Smooth muscle cell of the brain vasculature (primary cell): ENCODE data around the gene RPIA.
"Not testable (repeated sequence)": the region's sequence is repeated elsewhere in the genome, so short reads cannot be mapped to it uniquely, and the experiment has no call there.

ENCODE experiments used
- DNase-seq: peaks from one replicate; pipeline ENCODE4 v3.0.0-alpha.2; 2012; ENCODE audit warnings: low read depth, low spot score

RPIA gene

DNA sequence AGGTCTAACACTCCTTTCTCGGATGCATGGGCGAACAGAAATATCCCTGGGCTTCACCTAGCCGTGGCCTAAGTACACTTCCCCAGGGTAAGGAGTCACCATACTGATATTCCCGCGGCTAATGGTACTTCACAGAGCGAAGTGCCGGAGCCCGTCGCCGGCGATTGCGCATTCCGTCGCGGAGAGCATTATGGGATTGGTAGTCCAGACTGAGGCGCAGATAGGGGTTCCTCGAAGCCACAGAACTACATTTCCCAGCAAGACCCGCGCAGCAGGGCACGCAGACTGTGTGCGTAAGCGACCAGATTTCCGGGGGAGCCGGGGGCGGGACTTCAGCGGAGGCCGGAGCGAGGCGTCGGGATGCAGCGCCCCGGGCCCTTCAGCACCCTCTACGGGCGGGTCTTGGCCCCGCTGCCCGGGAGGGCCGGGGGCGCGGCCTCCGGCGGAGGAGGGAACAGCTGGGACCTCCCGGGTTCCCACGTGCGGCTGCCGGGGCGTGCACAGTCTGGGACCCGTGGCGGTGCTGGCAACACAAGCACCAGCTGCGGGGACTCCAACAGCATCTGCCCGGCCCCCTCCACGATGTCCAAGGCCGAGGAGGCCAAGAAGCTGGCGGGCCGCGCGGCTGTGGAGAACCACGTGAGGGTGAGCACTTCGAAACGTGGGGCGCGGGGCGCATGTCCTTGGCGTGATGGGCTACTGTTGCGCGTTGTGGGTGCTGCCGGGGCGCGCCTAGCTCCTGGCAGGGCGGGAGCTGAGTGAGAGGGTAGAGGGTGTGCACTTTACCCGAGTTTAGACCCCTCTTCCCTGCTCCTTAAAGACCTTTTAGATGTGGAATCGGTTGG is at the start of gene RPIA:
RPIA (plus strand) TSS at position 335 of the 845 bp plus-strand sequence; CDS start at position 361, 26 bp downstream.
- peak; percentile 92 for DNase-seq

DNA sequence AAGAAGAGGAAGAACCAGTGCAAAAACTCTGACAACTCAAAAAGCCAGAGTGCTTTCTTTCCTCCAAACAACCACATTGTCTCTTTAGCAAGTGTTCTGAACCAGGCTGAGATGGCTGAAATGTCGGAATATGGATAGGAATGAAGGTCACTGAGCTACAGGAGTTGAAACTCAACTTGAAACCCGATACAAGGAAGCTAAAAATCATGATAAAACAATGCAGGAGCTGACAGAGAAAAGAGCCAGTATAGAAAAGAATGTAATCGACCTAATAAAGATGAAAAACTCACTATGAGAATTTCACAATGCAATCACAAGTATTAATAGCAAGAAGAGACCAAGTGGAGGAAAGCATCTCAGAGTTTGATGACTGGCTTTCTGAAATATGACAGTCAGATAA is 49.2 kb upstream of the RPIA start:
- no peak for DNase-seq

DNA sequence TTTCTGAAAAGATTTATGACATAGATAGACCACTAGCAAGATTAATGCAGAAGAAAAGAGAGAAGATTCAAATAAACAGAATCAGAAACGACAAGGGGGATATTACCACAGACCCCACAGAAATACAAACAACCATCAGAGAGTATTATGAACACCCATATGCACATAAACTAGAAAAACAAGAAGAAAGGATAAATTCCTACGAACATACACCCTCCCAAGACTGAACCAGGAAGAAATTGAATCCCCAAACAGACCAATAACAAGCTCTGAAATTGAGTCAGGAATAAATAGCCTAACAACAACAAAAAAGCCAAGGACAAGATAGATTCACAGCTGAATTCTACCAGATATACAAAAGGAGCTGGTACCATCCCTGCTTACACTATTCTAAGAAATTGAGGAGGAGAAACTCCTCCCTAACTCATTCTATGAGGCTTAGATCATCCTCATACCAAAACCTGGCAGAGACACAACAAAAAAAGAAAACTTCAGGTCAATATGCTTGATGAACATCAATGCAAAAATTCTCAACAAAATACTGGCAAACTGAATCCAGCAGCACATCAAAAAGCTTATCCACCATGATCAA is 46.1 kb upstream of the RPIA start:
- not testable (repeated sequence) for DNase-seq

DNA sequence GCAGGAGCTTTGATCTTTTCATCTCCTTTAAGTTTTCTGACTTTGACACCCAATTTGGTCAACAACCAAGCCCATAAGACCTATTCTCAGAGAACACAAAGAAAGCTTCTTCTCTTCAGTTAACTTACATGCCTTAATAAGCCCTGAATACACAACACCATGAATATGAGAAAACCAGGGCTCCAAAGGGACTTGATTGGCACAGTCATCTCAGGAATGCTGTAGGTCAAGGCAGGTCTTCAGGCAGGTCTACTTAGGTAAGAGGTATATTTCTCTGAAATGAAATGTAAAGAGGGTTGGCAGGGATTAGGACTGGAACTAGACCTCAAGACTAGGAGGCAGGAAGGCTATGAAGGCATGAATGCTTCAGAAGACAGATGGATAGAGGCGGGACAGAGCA is 39.8 kb upstream of the RPIA start:
- DNase-seq, result no peak

DNA sequence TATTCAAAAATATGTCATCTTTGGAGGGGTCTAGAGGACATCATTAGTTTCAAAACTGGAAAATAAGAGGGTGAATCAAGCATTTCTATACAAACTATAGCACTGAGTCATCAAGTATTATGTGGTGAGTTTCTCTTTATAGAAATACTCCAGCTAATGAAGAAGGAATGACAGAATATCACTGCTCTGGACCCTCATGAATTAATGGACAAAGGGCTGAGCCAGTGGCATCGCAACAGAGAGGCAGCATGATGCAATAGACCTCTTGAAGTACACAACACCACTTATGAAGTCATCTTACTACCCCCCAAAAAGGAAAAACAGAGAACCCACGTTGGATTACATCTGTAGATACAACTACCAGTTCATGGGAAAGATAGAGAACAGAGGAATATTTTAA is 36.8 kb upstream of the RPIA start:
- no peak for DNase-seq

DNA sequence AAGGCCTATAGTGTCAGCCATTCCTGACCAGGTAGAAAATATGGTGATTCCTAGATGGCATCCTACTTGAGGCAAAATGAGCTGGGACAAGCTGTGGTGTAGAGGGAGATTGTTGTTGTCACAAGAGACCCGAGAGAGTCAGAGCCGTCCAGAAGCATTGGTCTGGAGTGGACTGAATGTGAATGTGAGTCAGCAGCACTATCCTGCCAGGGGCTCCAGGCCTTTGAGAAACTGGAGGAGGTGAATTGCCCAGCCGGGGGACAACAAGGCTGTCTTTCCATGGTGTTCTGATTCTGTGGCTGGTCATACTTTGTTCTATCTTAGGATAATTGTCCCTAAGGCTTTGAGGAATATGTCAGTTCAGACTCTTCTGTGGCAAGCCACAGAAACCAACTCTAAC is 34.8 kb upstream of the RPIA start:
- no peak for DNase-seq

DNA sequence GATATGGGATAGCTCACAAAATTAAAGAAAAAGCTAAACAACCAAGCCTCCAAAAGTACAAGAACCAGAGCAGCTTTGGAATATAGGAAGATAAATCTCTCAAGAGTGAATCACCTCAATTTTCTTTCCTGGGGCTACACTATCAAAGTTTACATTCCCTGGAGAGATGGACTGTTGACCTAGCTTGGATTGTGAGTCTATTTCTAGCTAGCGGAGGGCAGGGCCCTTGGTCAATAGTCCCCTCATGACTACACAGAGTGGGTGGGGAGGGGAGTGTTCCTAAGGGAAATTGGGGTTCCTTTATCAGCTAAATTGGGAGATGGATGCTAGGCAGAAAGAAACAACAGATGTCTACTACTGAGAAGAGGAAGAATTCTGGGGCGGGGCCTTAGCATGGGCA is 34.3 kb upstream of the RPIA start:
- no peak for DNase-seq

DNA sequence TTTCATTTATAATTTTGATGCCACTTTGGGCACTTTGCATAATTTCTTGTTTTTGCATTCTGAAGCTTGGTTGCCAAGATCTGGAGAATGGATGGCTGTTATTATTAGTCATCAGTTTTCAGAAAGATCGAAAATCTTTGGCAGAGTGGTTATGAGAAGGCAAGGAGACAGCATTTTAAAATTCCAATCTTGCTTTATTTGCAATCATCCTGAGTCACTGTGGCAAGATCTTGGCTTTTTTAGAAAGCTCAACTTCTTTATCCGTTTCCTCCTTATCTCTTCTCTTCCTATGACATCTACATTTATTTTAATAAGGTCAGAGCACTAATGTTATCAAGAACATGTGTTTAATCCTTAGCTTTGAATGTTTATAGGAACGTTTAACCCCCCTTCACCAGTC is 33.1 kb upstream of the RPIA start:
- no peak for DNase-seq

DNA sequence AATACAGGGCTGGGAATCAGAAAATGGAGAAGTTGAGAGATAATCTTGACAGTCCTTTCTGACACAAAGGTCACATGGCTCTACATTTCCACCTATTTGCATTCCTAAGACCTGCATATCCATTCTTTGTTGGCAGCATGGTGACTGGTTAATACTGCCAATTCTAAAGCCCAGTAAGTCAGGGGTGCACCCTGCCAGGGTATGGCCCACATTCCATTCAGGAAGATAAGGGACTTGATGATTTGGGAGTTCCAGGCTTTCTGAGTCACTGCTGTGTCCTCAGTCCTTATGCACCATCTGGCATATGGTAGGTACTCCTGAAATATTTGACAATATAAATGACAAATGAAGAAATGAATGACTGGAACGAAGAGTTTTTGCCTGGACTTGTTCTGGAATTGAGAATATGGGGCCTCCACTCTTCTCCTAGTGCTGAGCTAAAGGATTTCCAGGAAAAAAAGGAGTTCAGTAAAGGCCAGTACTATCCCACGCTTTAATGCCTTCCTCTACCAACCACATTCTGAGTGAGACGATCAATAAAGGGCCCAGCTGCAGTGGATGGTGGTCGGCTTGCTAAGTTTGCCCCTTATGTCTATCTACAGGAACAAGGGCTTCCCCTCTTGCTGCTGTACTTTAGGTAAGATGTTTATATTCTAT is 32.5 kb upstream of the RPIA start:
- no peak for DNase-seq

DNA sequence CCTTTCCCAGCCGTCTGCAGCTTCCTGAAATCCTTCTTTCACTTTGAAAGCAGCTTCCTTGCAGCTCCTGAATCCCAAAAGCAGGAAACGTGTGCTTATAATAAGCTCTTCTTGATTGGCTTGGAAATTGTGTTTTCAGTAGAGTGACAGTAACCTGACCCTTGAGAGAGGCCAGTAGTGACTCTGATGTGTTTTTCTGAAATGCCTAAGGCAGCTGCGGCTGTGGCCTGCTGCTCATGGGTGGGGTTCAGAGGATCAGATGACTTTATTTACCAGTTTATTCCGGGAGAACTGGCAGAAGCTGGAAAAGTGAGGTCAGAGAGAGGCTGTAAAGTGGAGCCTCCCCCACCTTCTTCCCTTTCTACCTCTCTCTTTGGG is 31.9 kb upstream of the RPIA start:
- peak; percentile 18 for DNase-seq

DNA sequence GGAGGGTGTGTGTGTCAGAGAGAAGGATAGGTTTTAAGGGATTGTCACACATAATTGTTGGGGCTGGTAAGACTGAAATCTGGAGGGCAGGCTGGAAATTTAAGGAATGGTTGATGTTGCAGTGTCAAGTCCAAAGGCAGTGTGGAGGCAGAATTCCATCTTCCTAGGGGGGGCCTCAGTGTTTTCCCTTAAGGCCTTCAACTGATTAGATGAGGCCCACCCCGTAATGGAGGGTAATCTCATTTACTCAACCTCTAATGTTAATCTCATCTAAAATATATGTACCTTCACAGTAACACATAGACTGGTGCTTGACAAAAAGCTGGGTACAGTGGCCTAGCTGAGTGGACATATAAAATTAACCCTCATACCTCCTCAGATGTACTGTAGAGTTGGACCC is 30.9 kb upstream of the RPIA start:
- DNase-seq, result no peak

DNA sequence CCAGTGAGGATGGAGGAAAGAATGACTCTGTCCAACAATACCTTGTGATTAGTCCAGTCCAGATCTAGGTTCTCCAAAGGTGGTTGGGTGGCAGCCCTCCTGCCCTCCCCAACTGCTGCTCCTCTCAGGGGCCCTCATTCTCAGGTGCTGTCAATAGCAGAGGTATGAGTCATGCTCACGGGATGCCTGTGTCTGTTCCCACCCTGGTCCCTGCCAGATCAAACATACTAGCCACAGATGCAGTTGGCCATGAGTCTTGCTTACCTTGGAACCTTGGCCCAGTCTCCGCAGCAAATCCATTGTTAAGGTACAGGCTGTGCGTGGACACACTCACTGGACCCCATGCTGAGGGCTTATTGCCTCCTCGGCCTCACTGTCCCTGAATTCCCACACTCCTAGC is 24.9 kb upstream of the RPIA start:
- no peak for DNase-seq

DNA sequence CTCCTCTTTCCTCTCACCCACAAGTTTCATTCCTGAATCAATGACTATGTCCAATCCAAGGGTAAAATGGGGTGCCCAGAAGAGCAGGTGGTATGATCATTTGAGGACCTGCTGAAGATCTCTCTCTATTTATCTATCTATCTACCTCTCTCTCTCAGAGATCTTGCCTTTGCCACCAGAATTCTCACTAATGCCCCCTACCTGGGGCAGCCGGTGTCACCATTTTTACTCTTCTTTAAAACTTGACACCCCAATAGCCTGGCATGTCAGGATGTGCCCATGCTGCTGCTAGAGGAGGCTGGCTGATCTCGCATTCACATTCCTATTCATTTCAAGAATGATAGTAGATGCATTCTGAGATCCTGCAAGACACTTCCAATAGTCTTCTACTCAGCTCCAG is 24.3 kb upstream of the RPIA start:
- DNase-seq, result no peak

DNA sequence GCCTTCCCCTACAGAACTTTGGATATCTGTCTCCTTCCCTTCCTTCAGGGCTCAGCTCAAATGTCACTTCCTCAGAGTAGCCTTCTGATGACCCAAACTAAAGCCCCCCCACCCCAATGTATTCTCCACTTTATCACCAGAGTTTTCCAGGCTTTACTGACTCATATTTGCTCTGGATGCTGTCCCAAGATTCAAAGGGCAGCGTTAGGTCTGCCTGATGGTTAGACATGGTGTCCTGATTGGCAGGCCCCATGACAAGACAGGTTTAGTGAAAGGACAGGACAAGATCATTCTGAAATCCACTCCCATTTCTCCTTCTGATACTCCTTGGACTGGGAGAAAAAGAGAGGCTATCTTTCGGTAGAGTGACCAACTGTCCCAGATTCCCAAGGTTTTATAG is 22.6 kb upstream of the RPIA start:
- no peak for DNase-seq

DNA sequence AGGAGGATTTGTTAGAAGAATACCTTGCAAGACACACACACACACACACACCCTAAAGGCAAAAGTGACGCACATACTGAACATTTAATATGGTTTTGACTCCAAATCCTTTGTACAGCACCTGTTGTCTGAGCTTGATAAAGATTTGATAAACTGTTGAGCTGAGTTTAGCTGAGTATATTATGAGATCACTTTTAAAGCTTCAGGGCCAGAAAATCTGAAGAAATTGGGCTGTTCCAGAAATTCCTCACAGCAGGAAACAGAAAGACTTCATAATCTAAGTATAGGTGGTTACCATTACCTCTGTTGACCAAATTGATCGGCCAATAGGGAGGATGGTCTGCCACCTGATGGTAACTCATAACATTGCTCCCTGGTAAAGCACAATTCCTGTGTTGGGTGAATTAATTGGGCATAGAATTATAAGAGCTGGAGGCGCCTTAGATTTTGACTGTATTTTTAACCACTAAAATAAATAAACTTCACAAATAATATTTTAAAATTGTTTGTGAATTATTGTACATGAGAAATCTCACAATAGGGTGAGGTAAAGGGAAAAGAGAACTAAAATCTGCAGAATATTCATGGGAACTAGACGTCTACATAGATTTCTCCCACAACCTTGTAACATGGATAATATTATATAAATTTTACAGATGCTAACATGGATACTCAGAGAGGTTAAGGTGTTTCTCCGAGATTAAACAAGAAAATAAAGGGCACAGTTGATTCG is 21.8 kb upstream of the RPIA start:
- no peak for DNase-seq

DNA sequence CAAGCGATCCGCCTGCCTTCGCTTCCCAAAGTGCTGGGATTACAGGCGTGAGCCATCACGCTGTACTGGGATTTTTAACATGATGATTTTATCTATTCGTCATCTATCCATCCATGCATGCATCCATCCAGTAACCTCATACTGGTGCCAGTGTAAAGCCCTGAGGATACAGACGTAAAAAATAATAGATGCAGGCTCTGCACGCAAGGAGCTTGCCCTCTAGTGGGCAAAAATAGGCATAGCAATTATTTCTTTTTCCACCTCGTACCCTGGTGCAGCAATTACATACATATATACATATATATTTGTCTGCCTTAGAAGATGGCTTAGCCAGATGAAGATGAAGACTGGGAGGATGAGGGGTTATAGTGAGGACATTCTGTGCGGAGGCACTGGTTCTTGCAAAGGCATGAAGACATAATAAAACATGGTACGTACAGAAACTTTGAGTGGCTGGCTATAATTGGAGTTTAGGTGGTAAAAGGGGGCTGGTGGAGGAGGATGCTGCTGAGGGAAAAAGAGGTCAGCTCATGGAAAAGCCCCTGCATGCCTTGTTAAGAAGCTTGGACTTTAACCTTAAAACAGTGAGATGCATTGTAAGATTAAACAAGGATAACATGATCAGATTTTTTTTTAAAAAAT is 19.6 kb upstream of the RPIA start:
- no peak for DNase-seq

DNA sequence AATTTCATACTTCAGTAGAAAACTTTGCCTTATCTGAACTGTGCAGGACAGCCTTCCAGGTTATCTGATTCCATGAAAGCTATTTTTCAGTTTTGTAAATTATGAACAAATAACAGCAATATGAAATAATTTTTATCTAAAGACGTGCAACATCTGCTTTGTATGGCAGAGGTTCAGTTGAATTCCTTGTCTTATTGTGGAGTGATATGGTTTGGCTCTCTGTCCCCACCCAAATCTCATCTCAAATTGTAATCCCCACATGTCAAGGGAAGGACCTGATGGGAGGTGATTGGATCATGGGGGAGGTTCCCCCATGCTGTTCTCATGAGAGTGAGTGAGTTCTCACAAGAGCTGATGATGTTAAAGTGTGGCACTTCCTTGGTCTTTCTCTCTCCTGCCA is 18.1 kb upstream of the RPIA start:
- DNase-seq, result no peak

DNA sequence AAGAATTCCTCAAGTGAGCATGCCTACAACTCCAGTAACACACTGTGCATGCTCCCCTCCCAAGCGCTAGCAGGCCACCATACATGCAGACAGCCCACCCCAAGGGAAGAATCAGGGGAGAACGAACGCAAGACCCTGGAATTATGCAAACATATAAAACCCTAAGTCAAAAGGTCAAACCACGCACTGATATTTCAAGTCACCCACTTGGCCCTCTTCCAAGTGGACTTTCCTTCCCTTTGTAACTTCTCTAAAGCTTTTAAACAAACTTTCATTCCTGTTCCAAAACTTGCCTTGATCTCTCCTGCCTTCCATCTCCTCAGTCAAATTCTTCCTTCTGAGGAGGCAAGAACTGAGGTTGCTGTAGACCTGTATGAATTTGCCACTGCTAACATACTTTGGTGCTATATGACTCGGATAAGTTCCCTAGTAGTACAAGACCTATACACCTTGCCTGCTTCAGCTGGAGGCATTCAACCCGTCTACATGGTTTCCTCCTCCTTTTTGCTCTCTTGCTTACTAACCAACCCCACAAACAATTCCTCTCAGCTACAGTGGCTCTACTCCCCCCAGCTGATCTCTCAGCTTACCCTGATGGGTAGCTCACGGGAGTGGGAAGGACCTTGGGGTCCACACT is 11.1 kb upstream of the RPIA start:
- DNase-seq, result no peak

DNA sequence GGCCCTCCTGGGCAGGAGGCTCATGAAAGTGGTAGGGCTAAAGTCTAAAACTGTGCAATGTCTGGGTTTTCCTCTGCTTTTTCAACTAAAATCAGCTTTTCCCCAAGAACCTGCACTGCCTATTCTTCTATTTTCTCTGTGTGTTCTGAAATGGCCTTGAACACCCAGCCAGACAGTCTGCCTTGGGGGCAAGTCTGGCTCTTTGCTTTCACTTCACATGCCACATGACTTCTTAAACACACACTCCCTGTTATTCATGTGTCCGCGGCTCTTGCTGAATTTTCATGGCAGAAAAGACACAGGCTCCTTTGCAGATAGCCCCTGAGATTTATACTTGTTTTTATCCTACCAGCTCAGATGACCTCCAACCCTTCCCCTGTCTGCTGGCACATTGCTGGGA is 10.6 kb upstream of the RPIA start:
- no peak for DNase-seq

DNA sequence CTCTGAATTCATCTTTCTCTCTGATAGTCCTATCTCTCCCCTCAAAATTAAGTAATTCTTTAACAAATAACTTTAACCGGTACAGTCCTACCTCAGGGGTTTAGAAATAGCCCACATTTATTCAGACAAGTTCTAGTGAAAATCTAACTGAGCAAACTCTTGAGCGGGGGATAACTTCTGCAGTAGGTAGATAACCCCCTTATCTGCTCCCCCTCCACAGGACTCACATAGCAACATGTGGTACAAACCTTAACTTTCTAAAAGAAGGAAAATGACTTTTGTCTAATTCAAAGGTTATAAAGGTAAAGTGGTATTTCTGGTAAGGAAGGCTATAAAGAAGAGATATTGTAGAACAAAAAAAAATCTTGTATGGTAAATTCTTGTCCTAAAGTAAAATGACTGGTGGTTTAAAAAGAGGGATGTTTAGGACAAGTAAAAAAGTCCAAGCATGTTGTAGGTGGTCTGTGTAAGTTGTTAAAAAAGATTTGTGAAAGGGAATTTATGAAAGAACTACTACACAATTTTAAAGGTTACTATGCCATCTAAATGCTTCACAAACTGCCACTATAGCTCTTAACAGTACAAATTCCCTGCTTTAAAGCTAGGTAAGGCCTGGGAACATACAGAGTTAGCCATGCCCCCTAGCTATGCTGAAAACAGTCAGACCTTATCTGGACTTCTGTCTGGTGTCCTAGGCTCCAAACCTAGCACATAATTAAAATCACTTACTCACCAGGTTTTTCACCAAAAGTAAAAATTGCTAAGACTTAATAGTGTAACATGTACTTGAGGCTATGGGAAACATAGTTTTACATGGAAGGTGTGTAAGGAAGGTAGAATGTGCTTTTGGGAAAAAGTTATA is 8.1 kb upstream of the RPIA start:
- no peak for DNase-seq
